Stimulated activated CD4-positive, alpha-beta T cell treated with anti-CD3 and anti-CD28 coated beads, Interleukin-15, amount 100 ng/mL, for 1 hour (primary cell): ENCODE data around the gene GAP43.

Source experiments
- DNase-seq, 2 donors: peaks; one replicate each; pipeline ENCODE4 v3.0.0-alpha.2; 2020; ENCODE audit warnings: low read depth in 1 of 2, low spot score in 1 of 2

The GAP43 gene

DNA sequence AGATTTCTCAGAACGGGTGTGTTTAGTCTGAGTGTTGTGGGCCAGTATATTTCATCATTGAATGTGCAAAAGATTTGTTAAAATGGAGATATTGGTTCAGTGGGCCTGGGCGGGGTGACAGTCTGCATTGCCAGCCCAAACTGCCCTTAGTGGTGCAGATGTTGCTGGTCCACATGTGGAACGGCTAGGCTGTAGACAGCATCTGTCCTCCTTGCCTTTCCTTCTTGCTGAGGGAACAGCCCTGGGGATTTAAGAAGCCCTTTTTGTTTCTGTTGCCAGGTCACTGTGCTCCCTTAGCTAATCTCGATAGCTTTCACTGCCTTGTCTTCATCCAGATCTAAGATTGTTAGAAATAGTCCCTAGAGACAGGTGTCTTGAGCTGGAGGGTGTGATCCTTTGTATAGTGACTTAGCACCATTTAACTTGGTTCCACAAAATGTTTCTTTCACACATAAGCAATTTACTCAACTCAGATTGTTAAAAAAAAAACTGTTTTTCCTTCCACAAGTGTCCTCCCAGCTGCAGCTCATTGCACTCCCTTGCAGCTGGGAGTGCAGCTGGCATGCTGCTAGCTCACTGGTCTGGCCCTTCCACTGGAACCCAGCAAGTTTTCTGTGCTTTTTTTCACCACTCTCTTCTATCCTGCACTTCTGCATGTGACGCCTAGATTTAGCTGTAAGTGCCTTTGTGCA, 37.5 kb downstream of the GAP43 start:
- DNase-seq, result no peak

DNA sequence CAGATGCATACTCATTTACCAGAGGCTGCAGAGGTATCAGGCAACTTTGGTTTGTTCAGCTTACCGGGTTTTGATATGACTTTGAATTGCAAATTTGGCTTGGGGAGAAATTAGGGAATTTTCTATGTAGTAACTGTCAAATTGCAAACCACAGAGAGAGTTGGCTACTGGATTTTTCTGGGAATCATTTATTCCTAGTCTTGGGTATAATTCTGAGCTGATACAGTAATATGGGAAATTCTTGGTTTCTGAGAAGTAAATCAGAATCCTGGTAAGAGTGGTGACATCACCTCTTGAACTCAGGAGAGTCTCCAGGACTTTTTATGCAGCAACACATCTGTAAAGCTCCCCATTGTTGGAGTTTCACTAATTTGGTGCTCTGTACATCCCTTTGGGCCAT, 39.0 kb downstream of the GAP43 start:
- DNase-seq, result no peak

DNA sequence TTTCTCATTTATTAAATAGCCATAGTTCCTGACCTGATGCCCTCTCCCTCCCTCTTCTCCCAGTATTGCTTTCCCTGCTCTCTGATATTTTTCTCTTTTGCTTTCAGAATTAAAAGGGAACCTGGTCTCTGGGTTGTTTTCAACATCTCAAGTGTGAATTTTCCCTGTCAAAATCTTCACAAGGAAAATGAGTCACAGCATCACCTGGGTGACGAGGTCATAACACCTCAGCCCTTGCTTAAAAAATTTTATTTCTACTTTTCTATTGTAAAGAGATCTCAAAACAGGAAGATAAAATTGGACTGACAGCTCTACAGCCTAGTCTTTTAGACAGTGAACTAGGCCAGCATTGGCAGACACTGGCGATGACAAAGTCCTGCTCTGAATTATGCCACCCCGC, 40.1 kb downstream of the GAP43 start:
- DNase-seq, result no peak

DNA sequence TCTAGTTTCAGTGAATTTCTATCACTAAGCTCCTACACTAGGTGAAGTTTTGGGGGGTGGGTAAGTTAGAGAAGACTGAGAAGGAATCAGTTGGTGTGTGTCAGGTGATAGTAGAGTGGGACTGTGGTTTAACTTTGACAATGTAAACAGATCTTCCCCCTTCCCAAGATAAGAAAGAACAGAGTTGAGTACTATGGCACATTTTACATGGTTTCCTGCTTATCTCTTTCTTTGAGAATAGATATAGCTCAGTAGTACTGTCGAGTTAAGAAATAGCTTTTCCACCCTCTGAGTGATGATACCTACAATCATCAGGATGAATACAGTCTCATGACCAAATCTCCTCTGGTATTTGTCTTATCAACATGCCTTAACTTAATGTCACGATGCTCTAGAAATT, 42.8 kb downstream of the GAP43 start:
- no peak for DNase-seq

DNA sequence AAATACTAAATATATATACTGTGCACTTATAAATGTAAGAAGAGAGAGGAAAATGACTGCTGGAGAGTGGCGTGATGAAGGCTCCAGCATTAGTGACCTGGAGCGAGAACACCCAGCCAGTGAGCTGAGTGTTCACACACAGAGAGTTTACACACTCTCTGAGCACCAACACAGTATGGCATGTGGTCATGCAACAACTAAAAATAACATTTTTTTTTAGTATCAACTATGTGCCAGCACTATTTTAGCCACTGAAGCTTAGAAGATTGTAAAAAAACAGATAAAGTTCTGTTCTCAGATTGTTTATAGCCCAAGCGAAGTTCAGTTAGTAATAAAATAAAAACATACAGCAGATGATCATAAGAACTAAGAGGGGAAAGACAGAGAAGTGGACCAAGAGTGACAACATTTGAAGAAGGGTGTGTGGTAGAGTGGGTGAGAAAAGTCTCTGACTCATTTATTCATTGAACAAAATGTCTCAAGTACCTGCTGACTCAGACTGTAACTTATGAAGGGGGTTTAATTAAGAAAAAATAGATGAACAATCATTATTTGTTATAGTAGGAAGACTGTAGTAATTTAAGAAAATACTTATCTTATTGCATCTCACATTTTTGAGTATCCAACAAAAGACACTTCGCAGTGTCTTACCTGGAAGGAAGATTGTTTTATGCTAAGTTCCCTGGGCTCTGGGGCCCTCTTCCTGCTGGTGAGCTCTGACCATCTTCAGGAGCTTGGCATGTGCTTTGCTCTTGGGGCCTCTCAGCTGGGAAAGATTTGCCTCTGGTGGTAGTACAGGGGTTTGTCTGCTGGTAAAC, 43.8 kb downstream of the GAP43 start:
- no peak for DNase-seq

DNA sequence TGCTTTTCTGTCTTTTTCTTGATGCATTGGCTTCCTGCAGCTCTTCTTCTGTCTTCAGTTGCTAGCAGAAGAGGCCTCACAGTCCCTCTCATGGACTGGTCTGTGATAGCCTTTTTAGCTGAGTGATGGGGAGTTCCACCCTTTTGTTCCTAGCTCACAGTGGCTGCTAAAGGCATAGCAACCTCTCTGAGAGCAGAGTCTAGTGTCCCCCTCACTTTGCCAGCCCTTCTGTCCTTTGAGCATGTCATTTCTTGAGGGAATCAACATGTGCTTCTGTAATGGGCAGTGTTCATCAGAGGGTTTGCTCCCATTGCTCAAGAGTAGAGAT, 44.4 kb downstream of the GAP43 start:
- DNase-seq, result no peak

DNA sequence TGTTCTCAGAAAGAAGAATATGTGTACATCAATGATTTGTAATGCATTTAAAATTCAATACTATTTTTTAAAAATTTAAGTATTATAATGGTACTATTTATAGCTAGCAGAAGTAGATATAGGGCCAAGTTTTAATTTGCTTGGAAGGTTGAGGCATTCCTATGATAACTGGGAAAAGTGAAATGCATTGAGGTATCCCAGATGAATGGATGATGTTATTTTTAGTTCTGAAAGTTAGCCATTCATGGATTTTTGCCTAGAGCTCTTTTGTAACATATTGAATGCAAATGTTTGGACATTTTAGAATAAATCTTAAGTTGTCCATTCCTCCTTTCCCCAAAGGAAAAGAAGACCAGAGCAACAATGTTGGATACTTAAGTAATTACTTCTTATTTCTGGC, 47.6 kb downstream of the GAP43 start:
- no peak for DNase-seq

DNA sequence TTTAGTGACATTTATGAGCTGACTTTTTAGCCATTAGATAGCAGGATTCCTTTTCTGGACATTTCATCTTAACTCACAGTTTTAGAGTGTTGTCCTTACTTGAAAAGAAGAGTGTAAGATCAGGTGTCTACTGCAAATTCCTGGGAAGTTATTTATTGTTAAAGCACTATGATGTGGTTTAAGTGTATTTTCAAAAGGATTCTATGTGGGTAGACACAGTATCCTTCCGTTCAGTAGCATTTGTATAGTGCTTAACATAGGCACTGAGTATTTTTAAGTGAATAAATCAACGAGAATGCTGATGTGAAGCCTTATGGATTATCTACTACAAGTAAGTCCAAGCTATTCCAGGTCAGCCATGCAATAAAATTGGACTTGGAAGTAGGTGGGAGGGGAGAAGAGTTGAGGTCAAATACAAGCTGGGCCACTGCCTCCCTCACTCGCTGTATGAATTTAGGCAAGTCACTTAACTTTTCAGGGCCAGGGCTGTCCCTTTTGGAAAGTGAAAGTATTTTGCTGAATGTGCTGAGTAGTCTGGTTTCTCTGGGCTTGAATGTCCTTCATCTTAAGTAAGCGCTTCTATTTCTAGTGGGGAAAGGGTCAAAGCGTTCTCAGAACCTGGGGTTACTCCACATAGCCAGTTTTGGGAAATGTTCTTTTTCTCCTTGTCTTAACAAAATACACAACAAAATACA, 48.6 kb downstream of the GAP43 start:
- DNase-seq, result no peak

DNA sequence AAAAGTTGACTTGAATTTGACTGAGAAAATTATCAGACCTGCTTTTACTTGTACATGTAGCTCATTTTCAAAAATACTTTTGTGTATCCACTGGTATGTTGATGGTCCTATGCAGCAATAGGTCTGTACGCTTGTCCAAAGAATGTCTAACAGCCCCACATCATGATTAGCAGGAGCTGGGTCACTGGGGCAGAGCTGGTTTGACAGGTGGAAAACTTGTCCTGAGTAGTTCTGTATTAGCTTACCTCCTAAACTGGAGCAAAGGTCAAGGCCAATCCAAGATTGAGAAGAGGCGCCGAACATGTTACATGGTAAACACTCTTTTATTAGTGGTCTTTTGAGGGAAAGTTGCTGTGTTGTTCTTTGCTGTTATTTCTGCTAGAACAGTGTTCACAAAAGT, 50.6 kb downstream of the GAP43 start:
- DNase-seq, result no peak

DNA sequence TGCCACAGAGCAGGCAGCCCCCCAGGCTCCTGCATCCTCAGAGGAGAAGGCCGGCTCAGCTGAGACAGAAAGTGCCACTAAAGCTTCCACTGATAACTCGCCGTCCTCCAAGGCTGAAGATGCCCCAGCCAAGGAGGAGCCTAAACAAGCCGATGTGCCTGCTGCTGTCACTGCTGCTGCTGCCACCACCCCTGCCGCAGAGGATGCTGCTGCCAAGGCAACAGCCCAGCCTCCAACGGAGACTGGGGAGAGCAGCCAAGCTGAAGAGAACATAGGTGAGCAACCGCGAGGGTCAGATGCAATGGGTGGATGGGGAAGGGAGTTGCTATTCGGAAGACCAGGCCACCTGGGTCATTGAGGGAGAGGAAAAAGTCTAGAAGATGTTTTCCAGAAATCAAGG, 53.0 kb downstream of the GAP43 start:
- DNase-seq, result no peak

DNA sequence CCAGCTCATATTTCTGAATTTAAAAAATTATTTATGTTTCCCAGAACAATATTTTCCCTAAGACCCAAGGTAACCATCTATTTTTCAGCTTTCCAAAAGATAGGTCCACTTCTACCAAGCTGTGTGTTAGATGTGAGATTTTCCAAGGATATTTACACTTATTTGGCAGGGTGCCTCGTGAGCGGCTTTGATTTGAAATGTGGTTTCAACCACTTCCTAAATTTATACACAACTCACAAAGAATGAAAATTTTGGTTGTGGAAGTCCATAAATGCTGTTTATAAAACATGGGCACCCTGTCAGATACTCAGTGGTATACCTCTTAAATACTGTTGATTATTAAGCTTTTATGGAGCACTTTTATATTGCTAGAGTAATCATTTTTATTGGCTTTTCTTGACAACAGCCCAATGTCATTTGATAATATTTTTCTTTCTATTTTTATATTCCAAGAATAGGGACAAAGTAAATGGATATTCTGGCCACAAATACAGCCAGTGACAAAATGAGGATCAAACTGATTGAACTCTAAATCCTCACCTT, 57.6 kb downstream of the GAP43 start:
- no peak for DNase-seq

DNA sequence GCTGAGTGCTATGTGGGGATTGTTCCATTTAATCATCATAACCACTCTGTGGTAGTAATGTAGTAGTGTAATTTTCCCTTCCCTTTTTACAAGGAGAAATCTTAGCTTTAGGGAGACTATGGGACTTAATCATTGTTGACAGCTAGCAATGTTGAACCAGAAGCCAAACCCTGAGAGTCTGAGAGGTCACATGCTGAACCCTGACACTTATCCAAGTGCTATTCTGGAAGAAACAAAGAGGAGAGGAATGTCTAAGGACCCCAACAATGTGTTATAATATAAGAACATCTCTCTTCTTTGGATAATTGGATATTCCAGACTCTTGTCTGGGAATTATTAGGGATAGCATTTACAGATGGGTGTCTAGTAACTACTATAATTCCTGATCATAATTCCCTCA, 58.4 kb downstream of the GAP43 start:
- no peak for DNase-seq

DNA sequence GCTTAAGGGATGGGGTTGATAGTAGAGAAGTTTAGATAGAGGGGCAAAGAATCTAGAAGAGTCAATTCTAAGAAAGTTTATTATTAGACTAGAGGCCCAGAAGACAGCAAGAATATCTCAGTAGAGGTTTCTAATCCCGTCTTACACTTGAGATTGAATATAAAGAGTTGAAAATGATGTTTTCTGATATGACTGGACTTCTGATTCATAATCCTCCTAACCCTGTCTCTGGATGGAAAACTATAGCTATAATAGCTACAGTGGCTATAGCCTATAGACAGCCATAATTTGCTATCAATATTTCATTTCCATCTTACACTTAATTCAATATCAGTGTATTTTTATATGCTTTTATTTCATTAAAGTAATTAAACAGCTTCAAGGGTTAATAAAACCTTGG, 60.0 kb downstream of the GAP43 start:
- DNase-seq, result no peak

DNA sequence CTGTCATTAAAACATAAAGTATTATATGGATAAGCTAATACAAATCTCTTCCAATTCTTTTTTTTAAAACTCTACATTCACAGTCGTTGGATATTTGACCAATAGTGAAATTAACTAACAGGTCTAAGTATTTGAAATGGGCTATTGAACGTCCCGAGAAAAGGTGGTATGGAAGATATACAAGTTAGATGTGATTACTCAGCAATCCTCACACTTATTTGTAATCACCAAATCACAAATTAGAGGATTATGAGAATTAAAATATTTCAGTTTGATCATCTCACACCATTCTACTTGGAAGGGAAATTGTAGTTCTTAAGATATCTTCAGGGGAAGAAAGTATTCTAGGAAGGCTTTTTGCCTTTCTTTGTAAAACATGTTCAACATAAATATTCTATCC, 60.5 kb downstream of the GAP43 start:
- no peak for DNase-seq

DNA sequence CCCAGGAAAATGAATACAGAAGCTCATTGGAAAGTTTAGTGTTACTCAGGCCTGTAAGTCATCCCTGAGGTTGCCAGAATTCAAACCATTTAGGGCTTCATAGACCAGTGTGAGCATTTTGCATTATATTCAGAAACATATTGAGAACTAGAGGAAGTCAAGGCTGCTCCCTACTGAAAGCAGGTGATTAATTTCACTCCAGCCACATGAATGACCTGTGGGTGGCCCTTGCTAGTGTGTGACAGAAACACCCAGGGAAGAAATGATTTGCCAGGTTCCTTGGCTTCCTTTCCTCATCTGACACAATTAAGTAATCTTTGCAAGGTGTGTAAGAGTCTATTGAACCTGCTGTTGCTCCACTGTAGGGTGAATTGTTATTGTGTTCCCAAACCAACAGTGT, 61.8 kb downstream of the GAP43 start:
- DNase-seq, result no peak

DNA sequence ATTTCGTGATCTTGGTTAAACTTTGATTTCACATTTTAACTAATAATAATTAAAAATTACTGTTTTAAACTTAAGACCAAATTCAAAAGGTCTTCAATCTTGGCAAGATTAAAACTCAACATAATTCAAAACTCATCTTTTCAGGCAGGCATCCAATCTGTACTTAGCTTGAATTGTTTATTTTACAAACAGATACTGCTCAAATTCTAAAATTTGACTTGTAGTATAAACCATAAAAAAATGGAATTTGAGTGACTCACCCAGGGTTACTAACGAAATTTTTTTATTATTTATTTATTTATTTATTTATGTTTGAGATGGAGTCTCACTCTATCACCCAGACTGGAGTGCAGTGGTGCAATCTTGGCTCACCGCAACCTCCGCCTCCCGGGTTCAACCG, 64.4 kb downstream of the GAP43 start:
- DNase-seq, result no peak

DNA sequence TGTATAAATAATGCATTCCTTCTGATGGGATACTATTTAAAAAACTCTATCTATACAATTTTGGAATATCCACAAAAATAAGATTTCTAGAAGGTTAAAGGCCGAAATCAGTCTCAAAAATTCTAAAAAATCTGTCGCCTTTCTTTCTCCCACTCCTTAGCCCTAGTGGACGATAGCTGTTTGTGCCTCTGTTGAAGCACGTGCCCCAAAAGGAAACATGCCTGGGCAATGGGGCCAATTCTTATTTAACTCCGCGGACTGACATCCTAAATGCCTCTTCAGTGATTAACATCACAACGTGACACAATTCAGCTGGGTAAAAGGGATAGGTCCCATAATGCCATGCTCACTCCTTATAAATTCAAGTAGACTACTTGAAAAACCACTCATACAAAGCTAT, 65.1 kb downstream of the GAP43 start:
- DNase-seq, result no peak

DNA sequence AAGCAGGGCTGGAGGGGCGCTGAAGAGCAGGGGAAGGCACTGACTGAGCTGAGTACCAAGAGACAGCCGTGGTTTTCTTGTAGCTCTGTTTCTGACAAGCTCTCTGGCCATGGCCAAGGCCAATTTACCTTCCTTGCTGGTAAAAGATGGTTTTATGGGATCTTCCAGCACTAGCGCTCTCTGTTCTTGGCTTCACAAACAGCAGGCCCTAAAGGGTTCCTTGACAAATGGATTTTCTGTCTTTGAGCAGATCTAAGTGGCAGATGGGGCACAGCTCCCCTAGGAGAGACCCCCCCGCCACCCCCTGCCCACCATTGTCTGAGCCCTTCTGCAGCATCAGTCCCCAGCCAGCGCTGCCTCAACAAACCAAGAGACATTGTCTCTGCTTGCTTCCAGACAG, 66.6 kb downstream of the GAP43 start:
- no peak for DNase-seq

DNA sequence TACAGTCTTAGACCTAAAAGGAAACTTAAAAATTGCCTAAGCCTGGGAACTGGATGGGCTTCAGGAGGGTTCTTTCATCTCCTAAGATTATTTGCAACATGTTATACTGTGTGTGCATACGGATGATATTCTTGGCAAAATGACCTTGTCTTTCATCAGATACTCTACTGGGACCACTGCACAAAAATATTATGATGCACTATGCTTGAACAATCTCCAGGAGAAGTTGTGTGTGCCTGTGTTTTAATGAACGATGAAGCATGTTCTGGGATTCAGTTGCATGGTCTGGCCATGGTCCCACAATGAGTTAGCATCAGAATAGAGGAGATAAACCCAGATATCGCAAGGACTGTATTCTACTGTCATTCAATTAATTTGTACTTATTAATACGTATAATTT, 68.7 kb downstream of the GAP43 start:
- no peak for DNase-seq

DNA sequence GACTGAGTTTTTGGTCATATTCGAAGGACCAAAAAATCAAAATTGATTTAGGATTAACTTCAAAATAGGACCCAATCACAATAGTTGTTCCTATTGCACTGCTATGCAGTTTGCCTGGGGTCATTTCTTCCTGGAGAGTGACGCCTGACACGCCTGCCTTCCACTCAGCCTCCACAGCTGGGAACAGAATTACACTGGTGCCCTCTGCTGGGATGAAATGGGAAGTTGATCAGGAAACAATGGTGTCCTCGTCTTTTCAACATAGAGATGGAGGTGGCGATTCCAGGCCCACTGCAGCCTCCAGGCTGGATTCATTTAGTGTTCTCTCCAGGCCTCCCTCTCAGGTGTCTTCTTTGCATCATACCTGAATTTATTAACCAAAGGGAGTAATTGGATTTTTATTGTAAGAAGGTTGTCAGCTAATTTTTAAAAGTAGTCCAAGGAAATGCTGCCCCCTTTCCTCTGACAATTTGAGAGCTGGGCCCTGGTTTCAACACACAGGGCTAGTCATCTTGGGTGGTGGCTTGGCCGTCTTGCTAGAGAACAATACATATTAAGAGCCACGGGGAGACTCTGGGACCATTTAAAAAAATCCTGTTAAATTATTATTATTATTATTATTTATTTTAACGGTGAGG, 69.7 kb downstream of the GAP43 start:
- DNase-seq, result peak; percentile 16 to 30

DNA sequence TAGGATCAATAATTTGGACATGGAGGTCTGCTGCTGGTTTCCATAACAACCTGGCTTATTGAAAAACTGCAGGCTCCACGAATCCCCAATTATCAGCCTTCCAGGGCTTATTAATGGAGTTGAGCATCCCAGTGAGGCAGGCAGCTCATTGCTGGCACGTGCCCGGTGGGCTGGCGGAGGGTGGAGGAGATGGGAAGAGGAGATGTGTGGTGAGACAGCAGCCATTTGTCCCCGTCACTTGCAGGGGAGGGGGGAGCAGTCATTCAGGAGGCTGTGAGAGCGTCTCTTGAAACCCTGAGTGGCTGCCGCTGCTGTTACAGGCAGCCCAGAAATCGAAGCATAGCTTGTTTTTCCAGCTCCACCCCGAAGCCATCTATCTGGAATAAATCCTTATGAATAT, 70.6 kb downstream of the GAP43 start:
- no peak for DNase-seq

DNA sequence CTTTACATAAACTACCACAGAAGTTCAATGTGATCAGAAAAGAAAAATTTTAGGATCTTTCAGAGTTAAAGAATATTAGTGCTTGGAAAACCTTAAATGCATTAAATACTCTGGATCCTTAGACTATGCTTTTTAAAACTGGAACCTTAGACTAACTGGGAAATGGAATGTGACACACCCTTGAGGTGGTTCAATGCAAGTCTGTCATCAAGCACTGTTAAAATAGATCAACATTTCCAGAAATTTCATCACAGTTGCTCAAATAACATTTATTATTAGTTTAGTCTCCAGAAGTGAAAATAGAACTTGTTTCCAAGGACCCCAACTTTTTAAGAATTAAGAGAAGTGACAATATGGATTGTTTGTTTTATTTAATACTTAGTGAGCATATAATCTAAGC, 71.8 kb downstream of the GAP43 start:
- DNase-seq, result no peak
